ENCODE results near the gene PTPN14.

The PTPN14 gene

DNA sequence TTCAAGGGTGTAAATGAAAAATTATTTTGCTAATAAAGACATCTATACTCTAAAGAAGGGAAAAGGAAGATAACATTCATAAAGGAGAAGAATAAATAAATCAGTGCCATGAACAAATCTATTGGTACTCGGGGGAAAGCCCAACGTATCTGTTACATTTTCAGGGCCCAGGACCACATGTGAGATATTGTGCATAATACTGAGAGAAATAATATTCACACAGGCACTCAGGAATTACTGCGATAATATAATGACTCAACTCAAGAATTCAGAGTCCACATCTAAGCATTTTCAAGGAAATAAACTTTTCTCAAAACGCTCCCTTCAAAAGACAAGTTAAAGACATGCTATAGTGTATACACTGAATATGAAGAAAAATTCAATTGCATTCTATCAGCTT lies 161.7 kb downstream of the PTPN14 start:
- Mint-ChIP-seq H3K9me3 (no peaks in the 10 kb centered on the region), H3K27ac (ENCODE audit: low read depth) (no peak overlapping the region), H3K36me3 (ENCODE audit: insufficient read depth) (peaks cover 2% of the 10 kb centered on the region), H3K4me3 (no peak overlapping the region), H3K27me3 (no peaks in the 10 kb centered on the region), H3K4me1 (no peaks in the 10 kb centered on the region)
- ATAC-seq (replicated peaks; ENCODE audit: extremely low read depth, poor library complexity, severe bottlenecking) (no peak), DNase-seq (ENCODE audit: low spot score in 2 of 2) (no peak)

DNA sequence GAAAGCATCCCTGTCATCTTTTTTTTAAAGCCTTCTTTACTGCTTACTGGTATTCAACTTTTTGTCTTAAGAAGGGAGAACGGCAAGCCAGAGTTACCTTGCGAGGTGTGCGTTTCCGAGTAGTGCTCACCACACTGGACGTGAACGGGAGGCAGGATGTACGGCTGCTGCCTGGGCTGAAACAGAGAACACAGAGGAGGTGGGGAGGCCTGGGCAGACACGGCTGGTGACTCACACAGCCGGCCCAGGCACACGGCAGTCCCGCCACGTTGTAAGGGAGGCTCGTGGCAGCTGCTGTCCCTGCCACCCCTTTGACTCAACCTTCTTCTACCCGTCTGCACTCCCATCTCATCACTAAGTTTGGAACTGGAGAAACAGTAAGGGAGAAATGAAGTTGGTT lies 164.7 kb downstream of the PTPN14 start:
- Mint-ChIP-seq H3K27me3 (no peaks in the 10 kb centered on the region), H3K4me3 (no peak overlapping the region), H3K9me3 (no peaks in the 10 kb centered on the region), H3K4me1 (no peaks in the 10 kb centered on the region), H3K36me3 (ENCODE audit: insufficient read depth) (no peaks in the 10 kb centered on the region), H3K27ac (ENCODE audit: low read depth) (no peak overlapping the region)
- no peak for DNase-seq (ENCODE audit: low spot score in 2 of 2)
- ATAC-seq (replicated peaks; ENCODE audit: extremely low read depth, poor library complexity, severe bottlenecking) = no peak

DNA sequence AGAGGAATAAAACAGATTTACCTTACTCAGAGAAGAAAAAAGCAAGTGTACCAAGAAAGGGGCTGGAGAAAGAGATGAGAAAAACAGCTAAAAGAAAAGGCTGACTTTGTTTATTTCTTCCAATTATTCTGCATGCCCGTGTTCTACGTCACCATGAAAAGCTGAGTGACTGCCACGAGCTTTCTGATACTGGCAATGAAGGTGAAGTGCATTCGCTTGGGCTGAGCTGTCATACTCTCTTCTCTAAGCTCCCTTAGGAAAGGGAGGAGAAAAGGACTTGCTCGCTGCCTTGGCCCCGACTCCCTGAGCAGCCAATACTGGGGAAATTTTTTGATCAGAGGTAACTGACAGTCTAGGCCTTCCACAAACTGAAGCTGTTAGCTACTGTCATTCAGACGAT lies 165.1 kb downstream of the PTPN14 start:
- Mint-ChIP-seq H3K4me1 (no peaks in the 10 kb centered on the region), H3K9me3 (no peaks in the 10 kb centered on the region), H3K27ac (ENCODE audit: low read depth) (no peak overlapping the region), H3K36me3 (ENCODE audit: insufficient read depth) (no peaks in the 10 kb centered on the region), H3K27me3 (no peaks in the 10 kb centered on the region), H3K4me3 (no peak overlapping the region)
- no peak for ATAC-seq (replicated peaks; ENCODE audit: extremely low read depth, poor library complexity, severe bottlenecking)
- DNase-seq (ENCODE audit: low spot score in 2 of 2) = no peak

DNA sequence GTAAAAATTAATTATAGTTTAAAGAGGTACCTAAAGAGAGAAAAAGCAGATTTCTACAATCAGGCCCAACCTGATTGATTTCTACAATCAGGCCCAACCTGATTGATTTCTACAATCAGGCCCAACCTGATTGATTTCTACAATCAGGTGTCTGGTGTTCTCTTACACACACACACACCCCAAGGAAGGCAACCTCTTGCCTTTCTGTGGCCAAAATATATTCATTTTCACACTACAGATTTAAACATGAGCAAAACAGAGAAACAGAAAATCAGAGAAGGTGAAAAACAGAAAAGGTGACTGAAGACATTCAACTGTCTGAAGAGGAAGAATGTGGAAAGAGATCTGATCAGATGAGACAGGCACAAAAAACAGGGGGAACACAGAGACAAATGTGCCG lies 166.0 kb downstream of the PTPN14 start:
- no peak for ATAC-seq (replicated peaks; ENCODE audit: extremely low read depth, poor library complexity, severe bottlenecking)
- Mint-ChIP-seq H3K36me3 (ENCODE audit: insufficient read depth) (no peaks in the 10 kb centered on the region), H3K27ac (ENCODE audit: low read depth) (no peak overlapping the region), H3K4me1 (no peaks in the 10 kb centered on the region), H3K27me3 (no peaks in the 10 kb centered on the region), H3K4me3 (no peak overlapping the region), H3K9me3 (no peaks in the 10 kb centered on the region)
- DNase-seq (ENCODE audit: low spot score in 2 of 2) = no peak

DNA sequence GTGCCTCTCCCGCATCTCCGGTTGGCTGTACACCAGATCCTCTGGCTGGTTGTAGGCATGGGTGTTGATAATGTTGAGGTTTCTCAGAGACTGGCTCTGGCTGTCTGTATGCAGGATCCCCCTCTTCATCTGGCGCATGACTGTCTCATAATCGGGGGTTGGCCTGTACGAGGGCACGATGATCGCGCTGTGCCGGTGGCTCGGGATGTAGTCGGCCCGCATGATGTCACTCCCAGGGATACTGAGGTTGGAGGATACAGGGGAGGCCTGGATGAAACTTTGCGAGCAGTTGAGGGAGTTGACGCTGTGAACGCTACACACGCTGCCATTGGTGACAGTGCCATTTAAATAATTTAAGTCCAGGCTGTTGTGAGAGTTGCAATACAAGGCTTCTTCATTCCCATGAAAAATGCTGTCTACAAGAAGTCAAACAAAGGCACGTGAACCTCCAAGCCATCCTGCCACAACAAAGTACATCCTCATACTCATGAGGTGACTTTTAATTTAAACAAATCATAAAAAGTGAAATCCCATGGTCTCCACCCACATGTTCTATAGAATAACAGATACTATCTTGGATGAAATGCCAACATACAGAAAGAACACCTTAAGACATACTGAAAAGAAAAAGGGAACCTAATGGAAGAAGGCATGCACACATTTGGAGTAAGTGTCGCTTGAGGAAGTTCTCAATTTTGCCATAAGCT lies 166.9 kb downstream of the PTPN14 start:
- Mint-ChIP-seq H3K36me3 (ENCODE audit: insufficient read depth) (no peaks in the 10 kb centered on the region), H3K4me1 (no peaks in the 10 kb centered on the region), H3K9me3 (no peaks in the 10 kb centered on the region), H3K4me3 (no peak overlapping the region), H3K27me3 (no peaks in the 10 kb centered on the region), H3K27ac (ENCODE audit: low read depth) (no peak overlapping the region)
- ATAC-seq (replicated peaks; ENCODE audit: extremely low read depth, poor library complexity, severe bottlenecking) (no peak), DNase-seq (ENCODE audit: low spot score in 2 of 2) (no peak)

DNA sequence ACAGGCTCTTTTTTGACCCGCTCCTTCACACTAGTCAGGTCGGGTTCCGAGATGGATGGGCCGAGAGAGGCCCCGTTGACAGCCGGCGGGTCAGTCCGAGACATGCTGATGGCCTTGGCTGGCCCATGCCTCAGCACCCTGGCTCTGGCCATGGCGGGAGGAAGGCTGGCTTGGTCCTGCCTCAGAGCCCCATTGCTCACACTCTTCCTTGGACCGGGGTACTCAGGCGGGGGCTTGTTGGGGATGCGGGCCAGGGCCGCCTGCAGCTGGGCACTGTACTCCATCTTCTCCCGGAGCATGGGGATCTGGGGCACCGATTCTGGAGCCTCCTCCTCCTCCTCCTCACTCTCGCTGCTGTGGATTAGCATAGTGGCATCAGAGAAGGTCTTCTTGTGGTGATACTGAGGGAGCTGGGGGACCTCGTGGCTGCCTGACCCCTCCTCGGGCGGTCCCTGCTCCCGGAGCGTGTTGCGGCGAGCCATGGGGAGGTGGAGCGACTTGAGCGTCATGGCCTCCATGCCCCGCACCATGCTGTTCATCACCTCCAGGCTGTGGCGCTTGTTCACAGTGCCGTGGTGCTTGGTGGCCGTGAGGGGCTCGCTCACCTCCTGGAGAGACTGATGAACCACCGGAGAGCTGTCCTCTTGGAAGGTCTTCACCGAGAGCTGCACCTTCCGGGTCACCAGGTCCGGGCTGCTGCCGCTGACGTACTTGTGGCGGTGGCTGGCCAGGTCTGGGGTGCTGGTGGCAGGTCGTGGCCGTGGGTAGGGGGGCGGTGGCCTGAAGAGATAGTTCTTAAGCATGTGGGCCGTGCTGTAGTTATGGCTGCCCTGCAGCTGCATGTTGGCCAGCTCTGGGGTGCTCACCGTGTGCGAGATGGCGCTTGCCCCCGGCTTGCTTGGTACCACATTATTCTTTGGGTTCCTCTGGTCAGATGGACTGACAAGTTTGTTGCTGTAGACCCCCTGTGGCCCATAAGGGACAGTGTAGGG lies 167.7 kb downstream of the PTPN14 start:
- no peaks in the 10 kb centered on the region for H3K36me3 Mint-ChIP-seq (ENCODE audit: insufficient read depth)
- H3K4me1 Mint-ChIP-seq = no peaks in the 10 kb centered on the region
- H3K27me3 Mint-ChIP-seq = no peaks in the 10 kb centered on the region
- no peak overlapping the region for H3K27ac Mint-ChIP-seq (ENCODE audit: low read depth)
- no peak overlapping the region for H3K4me3 Mint-ChIP-seq
- DNase-seq (ENCODE audit: low spot score in 2 of 2) = no peak
- ATAC-seq (replicated peaks; ENCODE audit: extremely low read depth, poor library complexity, severe bottlenecking) = no peak
- no peaks in the 10 kb centered on the region for H3K9me3 Mint-ChIP-seq

DNA sequence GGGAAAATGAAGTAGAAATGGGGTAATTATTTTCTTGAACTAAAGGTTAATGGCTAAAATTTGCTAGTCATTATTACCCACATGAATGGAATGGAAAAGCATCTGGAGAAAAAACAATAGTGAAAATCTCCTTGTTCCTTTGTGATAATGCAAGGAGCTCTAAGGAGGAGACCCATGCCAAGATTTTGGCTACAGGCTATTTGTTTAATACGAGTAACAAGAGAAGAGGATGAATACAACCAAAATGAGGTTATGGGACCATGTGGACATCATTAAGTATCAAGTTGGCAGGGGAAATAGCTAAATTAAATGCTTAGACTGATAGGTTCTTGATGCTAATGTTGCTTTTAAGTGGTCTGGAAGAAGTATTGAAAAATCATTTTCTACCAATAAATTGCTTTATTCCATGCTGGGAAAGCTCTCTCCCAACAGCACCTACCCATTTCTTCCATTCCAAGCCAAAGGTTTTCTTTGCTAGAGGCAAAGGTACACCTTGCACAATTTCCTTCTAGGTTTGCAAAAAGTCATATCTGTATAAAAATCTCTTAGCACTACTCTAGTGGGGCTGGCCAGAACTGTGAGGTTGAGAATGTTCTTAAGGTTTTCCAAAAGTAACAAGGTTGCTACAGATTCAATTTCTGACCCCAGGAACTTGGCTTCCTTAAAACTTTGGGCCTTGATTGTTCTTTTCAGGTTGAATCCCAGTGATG lies 170.3 kb downstream of the PTPN14 start:
- Mint-ChIP-seq H3K27ac (ENCODE audit: low read depth) (no peak overlapping the region), H3K4me3 (no peak overlapping the region), H3K4me1 (no peaks in the 10 kb centered on the region), H3K36me3 (ENCODE audit: insufficient read depth) (no peaks in the 10 kb centered on the region), H3K27me3 (no peaks in the 10 kb centered on the region), H3K9me3 (no peaks in the 10 kb centered on the region)
- DNase-seq (ENCODE audit: low spot score in 2 of 2) = no peak
- ATAC-seq (replicated peaks; ENCODE audit: extremely low read depth, poor library complexity, severe bottlenecking) = no peak

DNA sequence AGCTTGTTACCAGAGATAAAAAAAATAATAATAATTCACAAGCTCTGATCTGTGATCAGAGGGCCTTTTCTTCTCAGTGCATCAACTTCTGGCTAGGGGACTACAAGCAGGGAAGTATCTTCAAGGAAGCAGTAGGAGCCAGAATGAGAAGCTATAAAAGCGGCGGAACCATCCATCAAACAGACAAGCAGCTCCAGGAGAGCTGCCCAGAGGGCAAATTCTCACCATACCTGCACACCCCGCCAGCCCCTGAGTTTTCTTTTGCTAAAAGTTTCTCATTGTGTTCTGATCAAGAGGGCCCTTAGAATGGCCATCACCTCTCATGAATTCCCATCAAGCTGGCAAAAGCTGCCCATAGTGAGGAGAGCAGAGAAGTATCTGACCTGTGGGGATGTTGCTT lies 171.0 kb downstream of the PTPN14 start:
- Mint-ChIP-seq H3K36me3 (ENCODE audit: insufficient read depth) (no peaks in the 10 kb centered on the region), H3K4me3 (no peak overlapping the region), H3K9me3 (no peaks in the 10 kb centered on the region), H3K27me3 (no peaks in the 10 kb centered on the region), H3K27ac (ENCODE audit: low read depth) (no peak overlapping the region), H3K4me1 (no peaks in the 10 kb centered on the region)
- DNase-seq (ENCODE audit: low spot score in 2 of 2) (no peak), ATAC-seq (replicated peaks; ENCODE audit: extremely low read depth, poor library complexity, severe bottlenecking) (no peak)

DNA sequence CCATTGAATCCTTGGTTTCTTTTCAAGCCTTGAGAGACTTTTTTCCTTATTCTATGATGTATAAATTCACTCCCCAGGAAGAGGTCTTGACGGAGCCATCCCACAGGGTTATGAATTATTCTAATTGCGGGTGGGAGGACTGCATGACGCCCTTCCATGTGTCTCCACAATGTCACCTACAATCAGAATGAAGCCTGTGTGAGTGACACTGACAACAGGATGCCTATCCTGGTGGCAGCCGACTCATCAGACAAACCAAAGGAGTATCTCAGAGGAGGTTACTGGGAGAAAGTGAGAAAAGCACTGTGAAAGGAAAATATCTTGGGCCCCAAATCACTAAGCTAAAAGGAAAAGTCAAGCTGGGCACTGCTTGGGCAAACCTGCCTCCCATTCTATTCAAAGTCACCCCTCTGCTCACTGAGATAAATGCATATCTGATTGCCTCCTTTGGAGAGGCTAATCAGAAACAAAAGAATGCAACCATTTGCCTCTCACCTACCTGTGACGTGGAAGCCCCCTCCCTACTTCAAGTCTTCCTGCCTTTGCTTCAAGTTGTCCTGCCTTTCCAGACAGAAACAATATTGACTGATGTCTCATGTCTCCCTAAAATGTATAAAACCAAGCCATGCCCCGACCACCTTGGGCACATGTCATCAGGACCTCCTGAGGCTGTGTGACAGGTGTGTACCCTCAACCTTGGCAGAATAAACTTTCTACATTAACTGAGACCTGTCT lies 172.0 kb downstream of the PTPN14 start:
- Mint-ChIP-seq H3K27me3 (no peaks in the 10 kb centered on the region), H3K4me3 (no peak overlapping the region), H3K27ac (ENCODE audit: low read depth) (no peak overlapping the region), H3K4me1 (no peaks in the 10 kb centered on the region), H3K36me3 (ENCODE audit: insufficient read depth) (no peaks in the 10 kb centered on the region), H3K9me3 (no peaks in the 10 kb centered on the region)
- ATAC-seq (replicated peaks; ENCODE audit: extremely low read depth, poor library complexity, severe bottlenecking) = no peak
- DNase-seq (ENCODE audit: low spot score in 2 of 2) = no peak

DNA sequence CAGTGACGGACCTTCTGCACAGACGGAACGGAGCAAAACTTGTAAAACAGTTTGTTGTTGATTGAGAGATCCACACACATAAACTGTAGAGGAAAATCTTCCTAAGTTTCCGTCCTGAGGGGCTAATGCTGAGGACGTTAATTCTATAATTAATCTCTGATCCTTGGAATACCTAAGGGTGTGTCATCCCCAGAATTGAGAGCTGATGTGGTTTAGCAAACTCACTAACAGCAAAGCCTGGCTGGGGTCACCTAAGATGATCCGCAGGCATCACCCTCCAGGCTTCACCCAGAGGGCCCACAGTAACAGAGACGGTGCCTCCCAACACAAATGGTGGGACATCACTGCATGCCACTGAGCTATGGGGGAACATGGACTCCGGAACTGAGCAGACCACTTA lies 172.9 kb downstream of the PTPN14 start:
- DNase-seq (ENCODE audit: low spot score in 2 of 2) = no peak
- no peaks in the 10 kb centered on the region for H3K4me1 Mint-ChIP-seq
- H3K9me3 Mint-ChIP-seq = no peaks in the 10 kb centered on the region
- no peak for ATAC-seq (replicated peaks; ENCODE audit: extremely low read depth, poor library complexity, severe bottlenecking)
- no peak overlapping the region for H3K4me3 Mint-ChIP-seq
- no peak overlapping the region for H3K27ac Mint-ChIP-seq (ENCODE audit: low read depth)
- no peaks in the 10 kb centered on the region for H3K27me3 Mint-ChIP-seq
- no peaks in the 10 kb centered on the region for H3K36me3 Mint-ChIP-seq (ENCODE audit: insufficient read depth)

DNA sequence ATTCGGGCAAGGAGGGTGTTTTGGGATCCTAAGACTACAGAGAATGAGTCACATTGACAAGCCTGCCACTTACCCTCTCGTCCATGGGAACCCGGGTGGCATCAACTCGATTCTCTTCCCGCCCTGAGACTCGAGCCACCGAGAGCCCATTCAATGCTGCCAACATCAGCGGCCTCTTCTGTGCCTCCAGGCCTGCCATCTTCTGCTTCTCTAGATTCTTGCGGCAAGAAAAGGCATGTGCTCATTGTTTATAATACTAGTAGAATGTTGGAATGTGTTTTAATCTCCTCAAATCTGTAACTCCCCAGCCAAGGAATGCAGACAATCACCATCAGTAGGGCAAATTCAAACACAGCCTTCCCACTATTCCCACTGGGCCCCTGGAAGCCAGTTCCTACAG lies 173.5 kb downstream of the PTPN14 start:
- Mint-ChIP-seq H3K9me3 (no peaks in the 10 kb centered on the region), H3K4me1 (no peaks in the 10 kb centered on the region), H3K36me3 (ENCODE audit: insufficient read depth) (no peaks in the 10 kb centered on the region), H3K4me3 (no peak overlapping the region), H3K27ac (ENCODE audit: low read depth) (peak overlapping the region; percentile 6), H3K27me3 (no peaks in the 10 kb centered on the region)
- ATAC-seq (replicated peaks; ENCODE audit: extremely low read depth, poor library complexity, severe bottlenecking) (no peak), DNase-seq (ENCODE audit: low spot score in 2 of 2) (no peak)

DNA sequence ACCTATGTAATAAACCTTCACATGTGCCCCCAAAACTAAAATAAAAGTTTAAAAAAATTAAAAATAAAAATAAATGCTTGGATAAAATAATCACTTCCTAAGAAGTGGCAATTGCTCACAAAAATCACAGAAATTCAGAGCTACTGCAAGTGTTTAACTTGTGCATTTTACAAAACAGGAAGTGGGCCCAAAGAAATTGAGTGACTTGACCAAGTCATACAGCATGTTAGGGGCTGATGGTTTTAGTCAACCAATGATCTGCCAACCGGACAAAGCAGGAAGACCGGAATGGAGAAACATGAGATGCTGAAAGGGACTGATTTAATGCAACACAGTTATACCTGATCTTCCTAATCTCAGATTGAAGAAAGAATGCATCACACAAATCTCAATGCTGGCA lies 173.9 kb downstream of the PTPN14 start:
- ATAC-seq (replicated peaks; ENCODE audit: extremely low read depth, poor library complexity, severe bottlenecking) = no peak
- no peaks in the 10 kb centered on the region for H3K9me3 Mint-ChIP-seq
- no peak overlapping the region for H3K4me3 Mint-ChIP-seq
- DNase-seq (ENCODE audit: low spot score in 2 of 2) = no peak
- H3K36me3 Mint-ChIP-seq (ENCODE audit: insufficient read depth) = no peaks in the 10 kb centered on the region
- no peaks in the 10 kb centered on the region for H3K4me1 Mint-ChIP-seq
- peaks cover 2% of the 10 kb centered on the region for H3K27me3 Mint-ChIP-seq
- H3K27ac Mint-ChIP-seq (ENCODE audit: low read depth) = peak overlapping the region; percentile 6
